PC-9 (cell line): ENCODE data around the gene ANAPC16. TPM values are rescaled to one million over a fixed set of nuclear protein-coding genes. Genes with fewer than 3 reads are reported as not detected.
A peak's percentile ranks its signal among the peaks of the same experiment; 100 is the strongest.

ENCODE experiments used
- BruUV-seq: library from RNA; stranded (reverse); fragments of 400-500 nt; replicated peaks from 2 replicates; lab custom pipeline; 2021; lab: Mats Ljungman, UMichigan
- CTCF ChIA-PET: fragments of 300-600 bp; sonication (Branson Sonifier 250); formaldehyde crosslinking; loops from one replicate; lab custom pipeline; 2022; ENCODE audit warnings: antibody characterized with exemption; lab: Charles Lee
- POLR2A ChIA-PET: fragments of 300-600 bp; sonication (Branson Sonifier 250); formaldehyde crosslinking; loops from one replicate; lab custom pipeline; 2022; ENCODE audit warnings: antibody characterized with exemption; ENCODE audit not compliant: unreplicated experiment; lab: Charles Lee
- DNase-seq, 2 experiments: peaks; one replicate each; pipeline versions ENCODE4 v3.0.0 to v3.0.0-alpha.2; 2015 to 2022; ENCODE audit warnings: mixed read lengths in 1 of 2
- H2AFZ ChIP-seq: fragments of 200-600 bp; sonication (generic); 2 replicates; pipeline ENCODE4 v1.8.1; 2017; ENCODE audit warnings: antibody characterized with exemption
- H3F3A ChIP-seq: fragments of 200-600 bp; sonication (generic); 2 replicates; pipeline ENCODE4 v1.8.1; 2017; ENCODE audit warnings: antibody characterized with exemption, mild to moderate bottlenecking, low read depth; ENCODE audit not compliant: insufficient read depth
- H3K27ac ChIP-seq: fragments of 200-600 bp; sonication (generic); 2 replicates; pipeline ENCODE4 v1.6.1; 2016; ENCODE audit warnings: mixed run types
- H3K27me3 ChIP-seq: fragments of 200-600 bp; sonication (generic); 2 replicates; pipeline ENCODE4 v1.6.1; 2016; ENCODE audit warnings: low read depth, mixed run types; ENCODE audit not compliant: insufficient read depth
- H3K36me3 ChIP-seq: fragments of 200-600 bp; sonication (generic); 2 replicates; pipeline ENCODE4 v1.6.1; 2016; ENCODE audit warnings: low read depth, mixed run types
- H3K4me1 ChIP-seq: fragments of 200-600 bp; sonication (generic); replicated peaks from 2 replicates; pipeline ENCODE4 v1.6.1; 2016; ENCODE audit warnings: mixed run types; ENCODE audit not compliant: insufficient read depth
- H3K4me2 ChIP-seq: fragments of 200-600 bp; sonication (generic); 2 replicates; pipeline ENCODE4 v1.6.1; 2017; ENCODE audit warnings: mixed run types
- H3K4me3 ChIP-seq: fragments of 200-600 bp; sonication (generic); 2 replicates; pipeline ENCODE4 v1.6.1; 2016; ENCODE audit warnings: mixed run types
- H3K79me2 ChIP-seq: fragments of 200-600 bp; sonication (generic); 2 replicates; pipeline ENCODE4 v1.6.1; 2017; ENCODE audit warnings: low read depth, mixed run types
- H3K9me2 ChIP-seq: fragments of 200-600 bp; sonication (generic); 2 replicates; pipeline ENCODE4 v1.8.1; 2017; ENCODE audit warnings: mild to moderate bottlenecking; ENCODE audit not compliant: insufficient read depth
- H3K9me3 ChIP-seq: fragments of 200-600 bp; sonication (generic); 2 replicates; pipeline ENCODE4 v1.8.1; 2016; ENCODE audit warnings: low read depth; ENCODE audit not compliant: insufficient read depth
- H4K20me1 ChIP-seq: fragments of 200-600 bp; sonication (generic); 2 replicates; pipeline ENCODE4 v1.8.1; 2017; ENCODE audit not compliant: insufficient read depth
- EZH2 ChIP-seq: fragments of 200-600 bp; sonication (generic); IDR thresholded peaks from 2 replicates; pipeline ENCODE4 v1.8.0; 2017; ENCODE audit warnings: antibody characterized with exemption, low read depth
- intact Hi-C: fragments of 100-400 bp; cut with micrococcal nuclease; formaldehyde crosslinking; loops from one replicate; pipeline ENCODE4 v1.10.0; 2022; ENCODE audit not compliant: unreplicated experiment
- total RNA-seq: library from RNA; stranded (reverse); gene quantifications from 2 replicates; pipeline ENCODE4 v1.2.3, GENCODE V29; 2021
- TF ChIP-seq, protein P1 (sequence below): fragments of 200-600 bp; sonication (generic); conservative IDR thresholded peaks from 2 replicates; pipeline ENCODE4 v1.6.1; 2017; ENCODE audit warnings: mixed run types, antibody characterized with exemption, mild to moderate bottlenecking, moderate library complexity

The ANAPC16 gene
- total RNA-seq, 1 experiment from 2014 or later = 171 TPM

DNA sequence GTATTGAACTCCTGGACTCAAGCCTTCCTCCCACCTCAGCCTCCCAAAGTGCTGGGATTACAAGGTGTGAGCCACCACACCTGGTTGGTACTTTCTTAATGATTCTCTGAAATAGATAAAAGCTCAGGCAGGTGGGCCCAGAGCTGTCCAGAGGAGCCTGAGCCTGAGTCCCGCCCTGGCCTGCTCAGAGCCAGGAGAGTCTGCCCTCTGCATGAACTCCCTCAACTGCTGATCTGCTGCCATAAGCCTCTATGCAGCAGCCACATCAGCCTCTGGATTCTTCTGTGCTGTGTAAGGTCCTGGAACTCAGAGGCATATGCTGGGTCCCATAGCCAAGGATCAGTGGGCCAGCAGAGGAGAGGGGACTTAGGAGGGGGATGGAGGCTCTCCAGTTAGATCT is 34.9 kb downstream of the ANAPC16 start:
- Histone ChIP-seq H4K20me1 (no peaks in the 10 kb centered on the region), H3K27me3 (no peaks in the 10 kb centered on the region), H3K36me3 (no peaks in the 10 kb centered on the region), H3K4me1 (peaks cover 37% of the 10 kb centered on the region), H3K79me2 (no peaks in the 10 kb centered on the region), H3K9me3 (no peaks in the 10 kb centered on the region), H3K4me2 (peak overlapping the region; percentile 14; the same call in 1 of the 2 replicates), H3K4me3 (no peak overlapping the region), H2AFZ (no peak overlapping the region), H3F3A (peaks cover 9% of the 10 kb centered on the region), H3K9me2 (no peaks in the 10 kb centered on the region), H3K27ac (no peak overlapping the region)
- TF ChIP-seq EZH2 = no peak
- TF ChIP-seq, protein P1, sequence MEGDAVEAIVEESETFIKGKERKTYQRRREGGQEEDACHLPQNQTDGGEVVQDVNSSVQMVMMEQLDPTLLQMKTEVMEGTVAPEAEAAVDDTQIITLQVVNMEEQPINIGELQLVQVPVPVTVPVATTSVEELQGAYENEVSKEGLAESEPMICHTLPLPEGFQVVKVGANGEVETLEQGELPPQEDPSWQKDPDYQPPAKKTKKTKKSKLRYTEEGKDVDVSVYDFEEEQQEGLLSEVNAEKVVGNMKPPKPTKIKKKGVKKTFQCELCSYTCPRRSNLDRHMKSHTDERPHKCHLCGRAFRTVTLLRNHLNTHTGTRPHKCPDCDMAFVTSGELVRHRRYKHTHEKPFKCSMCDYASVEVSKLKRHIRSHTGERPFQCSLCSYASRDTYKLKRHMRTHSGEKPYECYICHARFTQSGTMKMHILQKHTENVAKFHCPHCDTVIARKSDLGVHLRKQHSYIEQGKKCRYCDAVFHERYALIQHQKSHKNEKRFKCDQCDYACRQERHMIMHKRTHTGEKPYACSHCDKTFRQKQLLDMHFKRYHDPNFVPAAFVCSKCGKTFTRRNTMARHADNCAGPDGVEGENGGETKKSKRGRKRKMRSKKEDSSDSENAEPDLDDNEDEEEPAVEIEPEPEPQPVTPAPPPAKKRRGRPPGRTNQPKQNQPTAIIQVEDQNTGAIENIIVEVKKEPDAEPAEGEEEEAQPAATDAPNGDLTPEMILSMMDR = no peak
- CTCF ChIA-PET = no interaction called here
- intact Hi-C loops = no loop called here
- POLR2A ChIA-PET = no interaction called here
- BruUV-seq = no TSS peak
- DNase-seq = peak; percentile 22 to 46

- H3K27me3 ChIP-seq = no peaks in the 10 kb centered on the region
- H3K4me2 ChIP-seq = no peak overlapping the region
- intact Hi-C loops = no loop called here
- H4K20me1 ChIP-seq = no peaks in the 10 kb centered on the region
- H3K9me2 ChIP-seq = no peaks in the 10 kb centered on the region
- H3K9me3 ChIP-seq = no peaks in the 10 kb centered on the region
- no peak for DNase-seq
- no peak overlapping the region for H3K27ac ChIP-seq
- 0 out of 2 replicates have a peak, but pooled peaks cover 5% of the 10 kb centered on the region for H3F3A ChIP-seq
- peaks cover 30% of the 10 kb centered on the region for H3K4me1 ChIP-seq
- H3K36me3 ChIP-seq = no peaks in the 10 kb centered on the region
- H3K4me3 ChIP-seq = no peak overlapping the region
- no peaks in the 10 kb centered on the region for H3K79me2 ChIP-seq
- no peak overlapping the region for H2AFZ ChIP-seq
- ChIA-PET POLR2A (no interaction called here), CTCF (no interaction called here)
- TF ChIP-seq, protein P1 = no peak
- no peak for TF ChIP-seq EZH2
- no TSS peak for BruUV-seq
Measured at GRCh38 chr10:72251635-72252034, 35.8 kb downstream of the ANAPC16 start.

GRCh38 chr10:72252972-72253371 is 37.2 kb downstream of the ANAPC16 start:
- H3K4me1 ChIP-seq = peaks cover 31% of the 10 kb centered on the region
- DNase-seq = no peak

More at GRCh38 chr10:72252972-72253371, 37.2 kb downstream of the ANAPC16 start:
- no peak overlapping the region for H3K4me2 ChIP-seq
- H2AFZ ChIP-seq = no peak overlapping the region
- CTCF ChIA-PET = interaction anchor here (0.6 kb wide), 1 partner anchor 173 kb away, joined by 8 read pairs; no protein-coding TSS in a partner anchor
- H3K9me3 ChIP-seq = no peaks in the 10 kb centered on the region
- H3K27ac ChIP-seq = no peak overlapping the region
- TF ChIP-seq, protein P1 = no peak
- TF ChIP-seq EZH2 = no peak
- BruUV-seq = no TSS peak
- no peaks in the 10 kb centered on the region for H3K79me2 ChIP-seq
- intact Hi-C loops = no loop called here
- H3F3A ChIP-seq = 0 out of 2 replicates have a peak, but pooled peaks cover 5% of the 10 kb centered on the region
- H3K4me3 ChIP-seq = no peak overlapping the region
- no peaks in the 10 kb centered on the region for H3K9me2 ChIP-seq
- H4K20me1 ChIP-seq = no peaks in the 10 kb centered on the region
- H3K36me3 ChIP-seq = no peaks in the 10 kb centered on the region
- H3K27me3 ChIP-seq = no peaks in the 10 kb centered on the region
- POLR2A ChIA-PET = interaction anchor here (0.6 kb wide), 1 partner anchor 36 kb away, joined by 7 read pairs; no protein-coding TSS in a partner anchor
